H1 (cell line): ENCODE data around the gene TNNT3. TPM values are rescaled to one million over a fixed set of nuclear protein-coding genes. Genes with fewer than 3 reads are reported as not detected.
A peak's percentile ranks its signal among the peaks of the same experiment; 100 is the strongest.

Experiments used
- CTCF ChIA-PET: fragments of 300-600 bp; sonication (Branson Sonifier 250); formaldehyde crosslinking; loops from one replicate; lab custom pipeline; 2021; ENCODE audit not compliant: partially characterized antibody; lab: Charles Lee
- POLR2A ChIA-PET: fragments of 300-600 bp; sonication (Branson Sonifier 250); formaldehyde crosslinking; loops from one replicate; lab custom pipeline; 2021; ENCODE audit warnings: inconsistent platforms; ENCODE audit not compliant: partially characterized antibody; lab: Charles Lee
- DNase-seq, 2 experiments: peaks; one replicate each; pipeline versions ENCODE4 v3.0.0 to v3.0.0-alpha.2; 2010 to 2022; ENCODE audit warnings: low spot score in 2 of 2, low read depth in 1 of 2, mixed read lengths in 1 of 2
- FAIRE-seq: peaks from 2 replicates; lab custom pipeline; 2011; peaks lifted over from hg19 to GRCh38; lab: Jason Lieb, UNC
- H2AFZ ChIP-seq: 2 replicates; pipeline ENCODE4 v1.8.1; 2012; ENCODE audit warnings: low read length, inconsistent platforms
- H2AK5ac ChIP-seq: 2 replicates; pipeline ENCODE4 v1.6.1; 2013; ENCODE audit warnings: low read depth, low read length
- H2BK120ac ChIP-seq: replicated peaks from 2 replicates; pipeline ENCODE3; 2013; ENCODE audit warnings: low read depth, low read length, inconsistent platforms
- H2BK12ac ChIP-seq: 2 replicates; pipeline ENCODE4 v1.6.1; 2013; ENCODE audit warnings: low read depth, low read length
- H2BK15ac ChIP-seq: 2 replicates; pipeline ENCODE4 v1.6.1; 2013; ENCODE audit warnings: low read length
- H2BK20ac ChIP-seq: 2 replicates; pipeline ENCODE4 v1.6.1; 2013; ENCODE audit warnings: low read length
- H2BK5ac ChIP-seq: 2 replicates; pipeline ENCODE4 v1.6.1; 2013; ENCODE audit warnings: low read depth, low read length
- H3K14ac ChIP-seq: 2 replicates; pipeline ENCODE4 v1.6.1; 2013; ENCODE audit warnings: inconsistent platforms; ENCODE audit not compliant: insufficient read length
- H3K18ac ChIP-seq: 2 replicates; pipeline ENCODE4 v1.6.1; 2013; ENCODE audit warnings: low read length; ENCODE audit errors: extremely low read depth
- H3K23ac ChIP-seq: 2 replicates; pipeline ENCODE4 v1.6.1; 2013; ENCODE audit warnings: inconsistent platforms; ENCODE audit not compliant: insufficient read length
- H3K23me2 ChIP-seq: 2 replicates; pipeline ENCODE4 v1.6.1; 2013; ENCODE audit warnings: low read depth, low read length
- H3K27ac ChIP-seq: 2 replicates; pipeline ENCODE4 v1.6.1; 2011; ENCODE audit warnings: low read depth, low read length, inconsistent platforms
- H3K27me3 ChIP-seq, 4 experiments: replicated peaks in 1 of 4; 1 replicate in 1 of 4; 2 replicates in 3 of 4; pipeline versions ENCODE4 v1.6.1 to v1.8.1; 2011 to 2013; ENCODE audit warnings: low read length in 3 of 4, mild to moderate bottlenecking in 3 of 4, inconsistent platforms in 2 of 4, mixed read lengths in 2 of 4, moderate library complexity in 1 of 4; ENCODE audit not compliant: control insufficient read depth in 3 of 4, insufficient read depth in 3 of 4; ENCODE audit errors: extremely low read depth in 1 of 4
- H3K36me3 ChIP-seq, 4 experiments: 2 replicates each; pipeline versions ENCODE4 v1.6.1 to v1.8.1; 2011 to 2013; ENCODE audit warnings: mild to moderate bottlenecking in 4 of 4, low read length in 3 of 4, moderate library complexity in 2 of 4, control low read depth in 1 of 4, inconsistent platforms in 1 of 4; ENCODE audit not compliant: insufficient read depth in 4 of 4, control insufficient read depth in 2 of 4
- H3K4ac ChIP-seq: replicated peaks from 2 replicates; pipeline ENCODE3; 2013; ENCODE audit warnings: low read length, low read depth, mixed read lengths, inconsistent platforms; ENCODE audit not compliant: insufficient read length
- H3K4me1 ChIP-seq, 4 experiments: replicated peaks in 1 of 4; 1 replicate in 1 of 4; 2 replicates in 3 of 4; pipeline versions ENCODE4 v1.6.1 to v1.8.1; 2011 to 2013; ENCODE audit warnings: low read length in 3 of 4, inconsistent platforms in 2 of 4, mixed read lengths in 1 of 4; ENCODE audit not compliant: insufficient read depth in 4 of 4, control insufficient read depth in 3 of 4
- H3K4me2 ChIP-seq, 2 experiments: 2 replicates each; pipeline versions ENCODE4 v1.6.1 to v1.8.1; 2011 to 2013; ENCODE audit warnings: low read depth in 2 of 2, low read length in 2 of 2, control low read depth in 1 of 2, inconsistent platforms in 1 of 2, mild to moderate bottlenecking in 1 of 2; ENCODE audit not compliant: insufficient read depth in 1 of 2
- H3K4me3 ChIP-seq, 4 experiments: fragments of 200-600, 300-600 bp in 1 of 4; sonication (generic), shearing (Covaris generic), sonication (Bioruptor Twin) in 1 of 4; 2 replicates each; pipeline versions ENCODE4 v1.5.1 to v1.8.1; 2011 to 2016; ENCODE audit warnings: low read length in 4 of 4, low read depth in 3 of 4, control low read depth in 2 of 4, inconsistent platforms in 2 of 4, mild to moderate bottlenecking in 2 of 4, mixed read lengths in 1 of 4, moderate library complexity in 1 of 4; ENCODE audit not compliant: insufficient read depth in 2 of 4; ENCODE audit errors: extremely low read depth in 1 of 4
- H3K56ac ChIP-seq: replicated peaks from 2 replicates; pipeline ENCODE3; 2013; ENCODE audit warnings: low read depth, mild to moderate bottlenecking, mixed read lengths, low read length, inconsistent platforms; ENCODE audit not compliant: insufficient read length
- H3K79me1 ChIP-seq: 2 replicates; pipeline ENCODE4 v1.6.1; 2013; ENCODE audit warnings: low read depth, low read length, control low read depth
- H3K79me2 ChIP-seq, 2 experiments: 2 replicates each; pipeline versions ENCODE4 v1.6.1 to v1.8.1; 2012 to 2013; ENCODE audit warnings: low read length in 2 of 2, mild to moderate bottlenecking in 2 of 2, inconsistent platforms in 1 of 2; ENCODE audit not compliant: insufficient read depth in 2 of 2, control insufficient read depth in 1 of 2
- H3K9ac ChIP-seq, 4 experiments: replicated peaks in 1 of 4; 1 replicate in 1 of 4; 2 replicates in 3 of 4; pipeline versions ENCODE4 v1.6.1 to v1.8.1; 2011 to 2013; ENCODE audit warnings: low read depth in 3 of 4, low read length in 3 of 4, control low read depth in 2 of 4, mild to moderate bottlenecking in 2 of 4, moderate library complexity in 2 of 4, inconsistent platforms in 1 of 4; ENCODE audit errors: extremely low read depth in 1 of 4
- H3K9me3 ChIP-seq, 2 experiments: 2 replicates each; pipeline versions ENCODE4 v1.6.1 to v1.8.1; 2012 to 2013; ENCODE audit warnings: mild to moderate bottlenecking in 2 of 2, moderate library complexity in 2 of 2, control low read depth in 1 of 2, inconsistent platforms in 1 of 2, low read depth in 1 of 2, low read length in 1 of 2, mixed read lengths in 1 of 2; ENCODE audit not compliant: insufficient read depth in 2 of 2
- H4K20me1 ChIP-seq, 2 experiments: replicated peaks in 1 of 2; 2 replicates each; pipeline versions ENCODE3 to v1.8.1; 2011 to 2013; ENCODE audit warnings: inconsistent platforms in 2 of 2, low read length in 2 of 2, mild to moderate bottlenecking in 1 of 2; ENCODE audit not compliant: insufficient read depth in 2 of 2, control insufficient read depth in 1 of 2
- H4K5ac ChIP-seq: 2 replicates; pipeline ENCODE4 v1.6.1; 2013; ENCODE audit warnings: low read length, low read depth, mixed read lengths, inconsistent platforms; ENCODE audit not compliant: insufficient read length
- H4K8ac ChIP-seq: 2 replicates; pipeline ENCODE4 v1.8.0; 2013; ENCODE audit warnings: mild to moderate bottlenecking, moderate library complexity, low read length, inconsistent platforms; ENCODE audit not compliant: insufficient read depth; ENCODE audit errors: extremely low read depth
- H4K91ac ChIP-seq: replicated peaks from 2 replicates; pipeline ENCODE3; 2013; ENCODE audit warnings: low read length, mixed read lengths, inconsistent platforms; ENCODE audit not compliant: insufficient read length
- CBX5 ChIP-seq: fragments of 300-800, 300-1000 bp; sonication (generic); IDR thresholded peaks from 2 replicates; pipeline ENCODE4 v1.7.1; 2016; ENCODE audit warnings: antibody characterized with exemption, low read length, low read depth
- WGBS, 2 experiments: shearing (Covaris generic) in 1 of 2; methylation state at CpG; one replicate each; pipeline versions ENCODE4 v1.1.6 to v1.1.7; 2013 to 2015; ENCODE audit warnings: low lambda C conversion rate in 2 of 2, mixed read lengths in 2 of 2, inconsistent platforms in 1 of 2, low coverage in 1 of 2, missing lambda C conversion rate in 1 of 2; ENCODE audit not compliant: insufficient replicate concordance in 2 of 2, insufficient coverage in 1 of 2, insufficient read length in 1 of 2; ENCODE audit errors: extremely low coverage in 1 of 2, missing lambda C conversion rate in 1 of 2; 5-methylcytosine and 5-hydroxymethylcytosine counted together
- polyA plus RNA-seq, 7 experiments: library from polyadenylated mRNA; depleted of rRNA in 3 of 7; stranded (reverse) in 5 of 7; unstranded in 2 of 7; fragments of >200 nt in 5 of 7; fragments of 200-250 nt in 2 of 7; gene quantifications; 1 replicate in 5 of 7; 2 replicates in 1 of 7; 4 replicates in 1 of 7; pipeline versions ENCODE4 v1.2.1 to v1.2.3, GENCODE V29; 2011 to 2013; ENCODE audit warnings: missing spikeins in 2 of 7, mixed read lengths in 2 of 7
- total RNA-seq: library from RNA; stranded (reverse); fragmentation: NEBNext Ultra II Directional; extraction: Animal tissue kit (Norgen Biotek cat#: 25700); gene quantifications from 2 replicates; pipeline ENCODE4 v1.2.1, GENCODE V29; 2021

Gene TNNT3
- total and polyA plus RNA-seq, 2 of the 8 experiments (the other 6 are each of a cell fraction or from before 2014, with no cell fraction given): not detected

DNA sequence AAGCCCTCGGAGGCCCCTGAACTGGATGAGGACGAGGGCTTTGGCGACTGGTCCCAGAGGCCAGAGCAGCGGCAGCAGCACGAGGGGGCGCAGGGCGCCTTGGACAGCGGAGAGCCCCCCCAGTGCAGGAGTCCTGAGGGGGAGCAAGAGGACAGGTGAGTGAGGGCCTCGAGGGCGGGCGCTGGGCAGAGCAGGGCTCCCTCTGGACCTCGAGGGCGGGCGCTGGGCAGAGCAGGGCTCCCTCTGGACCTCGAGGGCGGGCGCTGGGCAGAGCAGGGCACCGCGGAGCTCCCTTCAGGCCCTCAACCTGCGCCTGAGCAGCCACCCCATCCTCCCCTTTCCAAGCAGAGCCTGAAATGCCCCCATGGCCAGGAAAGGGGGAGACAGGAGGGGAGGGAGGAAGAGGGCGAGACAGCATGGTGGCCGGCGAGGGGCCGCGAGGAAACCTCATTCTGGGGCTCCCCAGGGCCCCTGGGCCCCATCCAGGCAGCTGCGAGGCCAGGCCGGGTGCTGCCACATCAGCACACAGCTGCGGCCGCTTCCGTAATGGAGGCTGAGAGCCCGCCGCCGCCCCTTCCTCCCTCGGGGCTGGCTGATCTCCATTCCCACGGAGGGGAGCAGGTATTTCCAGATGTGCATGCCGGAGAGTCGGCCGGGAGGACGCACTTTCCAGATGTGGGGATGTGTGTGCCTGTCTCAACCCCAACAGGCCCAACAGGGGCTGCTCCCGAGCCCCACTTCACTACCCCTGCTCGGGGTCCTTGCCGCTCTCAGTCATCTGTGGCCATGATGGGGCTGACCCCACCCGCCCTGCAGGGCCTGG lies 37.9 kb upstream of the TNNT3 start:
- H4K91ac ChIP-seq: no peak overlapping the region
- H4K5ac ChIP-seq: no peak overlapping the region
- peaks cover 0 to 5% (median 2%) of the 10 kb centered on the region in 4 experiments; a peak in 3 of 7 replicates for H3K4me1 ChIP-seq
- WGBS, 2 experiments: 86% methylated on average over 30 of the region's 43 CpGs; no CpG with 5 or more reads in 1 of the 2 experiments
- POLR2A ChIA-PET: no interaction called here
- H3K9me3 ChIP-seq: no peaks in the 10 kb centered on the region
- CTCF ChIA-PET: interaction anchor here (0.6 to 4.8 kb wide), 56 partner anchors 10 to 889 kb away, joined by 3 to 170 read pairs (median 6); partner anchors contain the start of genes PRR33, SYT8, TNNI2 and TNNT3
- no peak overlapping the region for H2AFZ ChIP-seq
- no peak overlapping the region for H2BK5ac ChIP-seq
- no peak overlapping the region for H3K14ac ChIP-seq
- FAIRE-seq (no peak), DNase-seq (no peak)
- no peak overlapping the region for H2BK20ac ChIP-seq
- no peak overlapping the region for H2AK5ac ChIP-seq
- no peak overlapping the region for H3K27ac ChIP-seq
- H3K79me1 ChIP-seq: no peaks in the 10 kb centered on the region
- H3K27me3 ChIP-seq: no peaks in the 10 kb centered on the region; a peak in 1 of 7 replicates
- H3K4me2 ChIP-seq: no peak overlapping the region
- H3K79me2 ChIP-seq: no peaks in the 10 kb centered on the region
- peak overlapping the region; percentile 75; the same call in 1 of the 2 replicates for H4K8ac ChIP-seq
- H3K36me3 ChIP-seq: no peaks in the 10 kb centered on the region
- H2BK120ac ChIP-seq: no peak overlapping the region
- H3K9ac ChIP-seq: no peak overlapping the region
- H3K23me2 ChIP-seq: peaks cover 16% of the 10 kb centered on the region; the same call in 1 of the 2 replicates
- peak overlapping the region; percentile 72; the same call in 1 of the 2 replicates for H2BK15ac ChIP-seq
- H3K4me3 ChIP-seq: no peak overlapping the region
- no peak overlapping the region for H2BK12ac ChIP-seq
- no peak overlapping the region for H3K56ac ChIP-seq
- no peak overlapping the region for H3K4ac ChIP-seq
- no peak overlapping the region for H3K18ac ChIP-seq
- H4K20me1 ChIP-seq: no peaks in the 10 kb centered on the region
- H3K23ac ChIP-seq: no peak overlapping the region
- no peak for TF ChIP-seq CBX5
